GM12873 (cell line): ENCODE data around the gene PACS2.

Experiments
- CTCF ChIP-seq: IDR thresholded peaks from 2 replicates; pipeline ENCODE4 v1.5.1; 2012; ENCODE audit warnings: low read depth, mild to moderate bottlenecking, moderate library complexity, low read length, control low read depth; ENCODE audit not compliant: insufficient read depth; ENCODE audit errors: missing control alignments

The PACS2 gene

GRCh38 chr14:105273062-105273461 is 41.5 kb upstream of the PACS2 start:
- no peak for TF ChIP-seq CTCF

- no peak for TF ChIP-seq CTCF
Measured at GRCh38 chr14:105274637-105275036, 39.9 kb upstream of the PACS2 start.

- TF ChIP-seq CTCF, result no peak
Measured at GRCh38 chr14:105275267-105275946, 39.1 kb upstream of the PACS2 start.

GRCh38 chr14:105279642-105280361 is 34.7 kb upstream of the PACS2 start:
- TF ChIP-seq CTCF, result no peak

GRCh38 chr14:105280525-105280924 is 34.0 kb upstream of the PACS2 start:
- TF ChIP-seq CTCF, result no peak

GRCh38 chr14:105281371-105282097 is 33.0 kb upstream of the PACS2 start:
- TF ChIP-seq CTCF, result peak; percentile 85

GRCh38 chr14:105282098-105282725 is 32.3 kb upstream of the PACS2 start:
- no peak for TF ChIP-seq CTCF
